ENCODE results near the gene TPP1. TPM values are rescaled to one million over a fixed set of nuclear protein-coding genes. Genes with fewer than 3 reads are reported as not detected.

TPP1 gene
- total and polyA plus RNA-seq, 9 of the 15 experiments (the other 6 are each of a cell fraction or from before 2014, with no cell fraction given): 7.5 to 75.8 (median 15.7) TPM

- no peak for TF ChIP-seq MITF (IDR thresholded peaks at IDR 0.05)
- TF ChIP-seq HLTF (IDR thresholded peaks at IDR 0.05): peak; percentile 44; the same call in 1 of the 2 replicates
- peak; percentile 39; the same call in 1 of the 2 replicates for TF ChIP-seq MAX (CRISPR knock-in tag; IDR thresholded peaks at IDR 0.05)
- no peak for TF ChIP-seq TSC22D4 (tag; IDR thresholded peaks at IDR 0.05)
- TF ChIP-seq HIVEP1 (CRISPR knock-in tag; IDR thresholded peaks at IDR 0.05): no peak
- peak; percentile 69; the same call in 1 of the 2 replicates for TF ChIP-seq ZNF589 (CRISPR knock-in tag; IDR thresholded peaks at IDR 0.05; ENCODE audit: low read depth)
- TF ChIP-seq TEAD2 (tag; IDR thresholded peaks at IDR 0.05): no peak
- no peak for TF ChIP-seq EGR1 (conservative IDR thresholded peaks at IDR 0.05)
- peak; percentile 18; the same call in 1 of the 2 replicates for TF ChIP-seq REST (IDR thresholded peaks at IDR 0.05; ENCODE audit: borderline replicate concordance)
- TF ChIP-seq REST (CRISPR knock-in tag; IDR thresholded peaks at IDR 0.05; ENCODE audit: low read depth): no peak
- TF ChIP-seq ZNF695 (CRISPR knock-in tag; IDR thresholded peaks at IDR 0.05): no peak
- peak; percentile 91 for TF ChIP-seq HDAC2 (IDR thresholded peaks at IDR 0.05)
- no peak for TF ChIP-seq POLR2AphosphoS2 (IDR thresholded peaks at IDR 0.05; ENCODE audit: low read length)
- 0 out of 2 replicates have a peak, but pooled peaks have one; percentile 40 for TF ChIP-seq KLF1 (tag; IDR thresholded peaks at IDR 0.05)
- no peak for TF ChIP-seq ETV5 (CRISPR knock-in tag; IDR thresholded peaks at IDR 0.05; ENCODE audit: low read depth)
- peak; percentile 92 for TF ChIP-seq NCOR1 (IDR thresholded peaks at IDR 0.05)
- TF ChIP-seq ZKSCAN8 (CRISPR knock-in tag; IDR thresholded peaks at IDR 0.05): peak; percentile 57; the same call in 1 of the 2 replicates
- peak; percentile 50 to 69; a peak in 2 of 4 replicates for TF ChIP-seq KDM1A (IDR thresholded peaks at IDR 0.05)
- TF ChIP-seq ZBTB26 (CRISPR knock-in tag; IDR thresholded peaks at IDR 0.05): no peak
- TF ChIP-seq DACH1 (IDR thresholded peaks at IDR 0.05; ENCODE audit: partially characterized antibody): peak; percentile 96
These were observed 56.1 kb downstream of the TPP1 start (continued) for GRCh38 chr11:6563121-6563619.

All from K562 (cell line).